H9 (cell line): ENCODE data around the gene BEGAIN. TPM values are rescaled to one million over a fixed set of nuclear protein-coding genes. Genes with fewer than 3 reads are reported as not detected.
"Not testable (repeated sequence)": the region's sequence is repeated elsewhere in the genome, so short reads cannot be mapped to it uniquely, and the experiment has no call there.

Experiments
- DNase-seq: peaks from one replicate; pipeline ENCODE4 v3.0.0-alpha.2; 2017
- H2AFZ ChIP-seq: one replicate; pipeline ENCODE4 v1.6.1; 2013; ENCODE audit warnings: mild to moderate bottlenecking, low read length, control low read depth, moderate library complexity
- H2AK5ac ChIP-seq: 2 replicates; pipeline ENCODE4 v1.6.1; 2013; ENCODE audit warnings: low read length, control low read depth, mixed read lengths; ENCODE audit not compliant: insufficient read length
- H2BK120ac ChIP-seq: one replicate; pipeline ENCODE4 v1.6.1; 2013; ENCODE audit warnings: low read depth, mild to moderate bottlenecking, low read length, control low read depth, inconsistent platforms; ENCODE audit not compliant: poor library complexity, severe bottlenecking
- H2BK12ac ChIP-seq: 2 replicates; pipeline ENCODE4 v1.6.1; 2013; ENCODE audit warnings: low read length, control low read depth, mixed read lengths, low read depth; ENCODE audit not compliant: insufficient read length
- H2BK15ac ChIP-seq: 2 replicates; pipeline ENCODE4 v1.6.1; 2013; ENCODE audit warnings: low read depth, low read length, control low read depth
- H2BK20ac ChIP-seq: one replicate; pipeline ENCODE4 v1.6.1; 2013; ENCODE audit warnings: low read depth, mild to moderate bottlenecking, low read length, control low read depth, inconsistent platforms; ENCODE audit not compliant: poor library complexity, severe bottlenecking
- H2BK5ac ChIP-seq: 2 replicates; pipeline ENCODE4 v1.6.1; 2013; ENCODE audit warnings: low read length, control low read depth, mixed read lengths; ENCODE audit not compliant: insufficient read length
- H3K14ac ChIP-seq: 2 replicates; pipeline ENCODE4 v1.6.1; 2013; ENCODE audit warnings: low read length, control low read depth; ENCODE audit not compliant: insufficient read depth
- H3K18ac ChIP-seq: 2 replicates; pipeline ENCODE4 v1.6.1; 2013; ENCODE audit warnings: low read depth, mild to moderate bottlenecking, mixed read lengths, low read length, control low read depth; ENCODE audit not compliant: insufficient read length
- H3K23ac ChIP-seq: 2 replicates; pipeline ENCODE4 v1.6.1; 2013; ENCODE audit warnings: low read length, control low read depth, mixed read lengths, low read depth; ENCODE audit not compliant: insufficient read length
- H3K23me2 ChIP-seq: 2 replicates; pipeline ENCODE4 v1.6.1; 2013; ENCODE audit warnings: low read depth, mild to moderate bottlenecking, mixed read lengths, low read length, control low read depth; ENCODE audit not compliant: insufficient read length, poor library complexity, severe bottlenecking
- H3K27ac ChIP-seq: 2 replicates; pipeline ENCODE4 v1.5.1; 2013; ENCODE audit warnings: low read length, control low read depth, mixed read lengths, low read depth; ENCODE audit not compliant: insufficient read length
- H3K27me3 ChIP-seq: 2 replicates; pipeline ENCODE4 v1.6.1; 2013; ENCODE audit warnings: low read length, control low read depth, inconsistent platforms; ENCODE audit not compliant: insufficient read depth
- H3K4ac ChIP-seq: 2 replicates; pipeline ENCODE4 v1.6.1; 2013; ENCODE audit warnings: low read depth, mild to moderate bottlenecking, control low read depth, inconsistent platforms, low read length, moderate library complexity
- H3K4me1 ChIP-seq: 2 replicates; pipeline ENCODE4 v1.6.1; 2013; ENCODE audit warnings: low read length, control low read depth, inconsistent platforms; ENCODE audit not compliant: insufficient read depth
- H3K4me2 ChIP-seq: 2 replicates; pipeline ENCODE4 v1.6.1; 2013; ENCODE audit warnings: low read length, control low read depth, mixed read lengths; ENCODE audit not compliant: insufficient read length, insufficient read depth
- H3K56ac ChIP-seq: 2 replicates; pipeline ENCODE4 v1.6.1; 2013; ENCODE audit warnings: low read depth, mild to moderate bottlenecking, mixed read lengths, low read length, control low read depth; ENCODE audit not compliant: insufficient read length
- H3K79me1 ChIP-seq: 2 replicates; pipeline ENCODE4 v1.6.1; 2013; ENCODE audit warnings: low read depth, mild to moderate bottlenecking, moderate library complexity, low read length, control low read depth, inconsistent platforms; ENCODE audit not compliant: insufficient read depth, poor library complexity, severe bottlenecking
- H3K79me2 ChIP-seq: 2 replicates; pipeline ENCODE4 v1.6.1; 2013; ENCODE audit warnings: low read length, control low read depth, inconsistent platforms; ENCODE audit not compliant: insufficient read depth
- H3K9ac ChIP-seq: 2 replicates; pipeline ENCODE4 v1.6.1; 2013; ENCODE audit warnings: low read length, control low read depth, mixed read lengths; ENCODE audit not compliant: insufficient read length; ENCODE audit errors: extremely low read depth
- H3K9me3 ChIP-seq: one replicate; pipeline ENCODE4 v1.6.1; 2013; ENCODE audit warnings: low read depth, low read length, inconsistent platforms; ENCODE audit not compliant: control insufficient read depth
- H3T11ph ChIP-seq: one replicate; pipeline ENCODE4 v1.6.1; 2013; ENCODE audit warnings: mild to moderate bottlenecking, low read length, control low read depth, inconsistent platforms
- H4K20me1 ChIP-seq: one replicate; pipeline ENCODE4 v1.6.1; 2013; ENCODE audit not compliant: control insufficient read depth, insufficient read length, insufficient read depth
- H4K5ac ChIP-seq: 2 replicates; pipeline ENCODE4 v1.6.1; 2013; ENCODE audit warnings: low read depth, mild to moderate bottlenecking, mixed read lengths, low read length, control low read depth; ENCODE audit not compliant: insufficient read length
- H4K8ac ChIP-seq: replicated peaks from 2 replicates; pipeline ENCODE4 v1.6.1; 2013; ENCODE audit warnings: low read length, control low read depth, mixed read lengths, low read depth; ENCODE audit not compliant: insufficient read length
- H4K91ac ChIP-seq: 2 replicates; pipeline ENCODE4 v1.6.1; 2013; ENCODE audit warnings: low read depth, mild to moderate bottlenecking, moderate library complexity, mixed read lengths, low read length, control low read depth; ENCODE audit not compliant: insufficient read length
- H3K27ac Mint-ChIP-seq, 3 experiments: 2 replicates in 2 of 3; 3 replicates in 1 of 3; pipeline ENCODE4 v1.8.0; 2020 to 2021; ENCODE audit warnings: mixed read lengths in 3 of 3, mild to moderate bottlenecking in 1 of 3, moderate library complexity in 1 of 3
- H3K27me3 Mint-ChIP-seq: 2 replicates; pipeline ENCODE4 v1.8.0; 2021; ENCODE audit warnings: low read depth, mild to moderate bottlenecking, moderate library complexity, mixed read lengths
- H3K36me3 Mint-ChIP-seq, 3 experiments: 2 replicates in 2 of 3; 3 replicates in 1 of 3; pipeline ENCODE4 v1.8.0; 2020 to 2021; ENCODE audit warnings: low read depth in 3 of 3, mixed read lengths in 3 of 3; ENCODE audit not compliant: insufficient read depth in 1 of 3
- H3K4me1 Mint-ChIP-seq, 2 experiments: 2 replicates each; pipeline ENCODE4 v1.8.0; 2020; ENCODE audit warnings: mixed read lengths in 2 of 2
- H3K4me3 Mint-ChIP-seq, 2 experiments: 2 replicates in 1 of 2; 3 replicates in 1 of 2; pipeline ENCODE4 v1.8.0; 2020 to 2021; ENCODE audit warnings: mild to moderate bottlenecking in 2 of 2, mixed read lengths in 2 of 2, moderate library complexity in 1 of 2
- H3K9me3 Mint-ChIP-seq, 2 experiments: 2 replicates in 1 of 2; 3 replicates in 1 of 2; pipeline ENCODE4 v1.8.0; 2020; ENCODE audit warnings: mild to moderate bottlenecking in 2 of 2, mixed read lengths in 2 of 2, moderate library complexity in 1 of 2
- CTCF ChIP-seq: fragments of 200-600 bp; sonication (generic); conservative IDR thresholded peaks from 3 replicates; pipeline ENCODE4 v1.8.0; 2021; ENCODE audit warnings: antibody characterized with exemption, mild to moderate bottlenecking
- WGBS: extraction: QIAGEN DNeasy Blood & Tissue Kit; methylation state at CpG from one replicate; pipeline ENCODE4 v1.1.7; 2013; ENCODE audit warnings: missing lambda C conversion rate, low lambda C conversion rate, mixed read lengths; ENCODE audit not compliant: insufficient read length; ENCODE audit errors: extremely low coverage; 5-methylcytosine and 5-hydroxymethylcytosine counted together
- total RNA-seq: library from RNA; stranded (reverse); gene quantifications from 2 replicates; pipeline ENCODE4 v1.2.1, GENCODE V29; 2021

Gene BEGAIN
- total RNA-seq, 1 experiment from 2014 or later: 2.6 TPM

DNA sequence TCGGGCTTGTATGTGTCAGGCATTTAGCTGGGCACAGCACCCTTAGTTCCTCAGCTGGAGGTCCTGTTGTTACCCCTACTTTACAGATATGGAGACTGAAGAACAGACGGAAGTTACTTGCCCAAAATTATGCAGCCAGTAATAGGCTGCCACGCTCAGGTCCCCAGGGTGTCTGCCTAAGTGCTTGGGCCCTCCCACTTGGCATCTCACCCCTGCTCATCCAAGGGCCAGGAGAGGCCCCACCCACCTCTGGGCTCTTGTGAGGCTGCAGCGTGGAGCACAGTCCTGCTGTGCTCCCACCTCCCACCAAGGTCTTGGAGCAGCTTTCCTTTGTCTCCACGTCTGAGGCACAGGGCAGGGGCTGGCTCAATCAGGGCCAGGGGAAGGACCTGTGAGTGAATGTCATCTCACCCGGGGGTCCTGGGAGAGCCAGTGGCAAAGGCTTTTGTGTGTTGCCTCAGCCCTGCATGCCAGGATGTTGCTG is 64.6 kb downstream of the BEGAIN start:
- Histone ChIP-seq H3K79me1 (no peaks in the 10 kb centered on the region), H4K5ac (no peak overlapping the region), H2BK120ac (no peak overlapping the region), H3K27ac (no peak overlapping the region), H3K9ac (no peak overlapping the region), H3K27me3 (no peaks in the 10 kb centered on the region), H2BK20ac (no peak overlapping the region), H2BK15ac (no peak overlapping the region), H3K4me2 (no peak overlapping the region), H3K14ac (no peak overlapping the region; the same call in 1 of the 2 replicates), H2AFZ (no peak overlapping the region), H4K20me1 (peaks cover 3% of the 10 kb centered on the region), H3K4me1 (no peaks in the 10 kb centered on the region), H3K4ac (no peak overlapping the region), H2AK5ac (no peak overlapping the region), H3K79me2 (no peaks in the 10 kb centered on the region), H2BK12ac (no peak overlapping the region), H3K9me3 (no peaks in the 10 kb centered on the region), H3K18ac (no peak overlapping the region), H3T11ph (no peak overlapping the region), H2BK5ac (no peak overlapping the region), H3K23ac (no peak overlapping the region), H4K8ac (no peak overlapping the region), H3K56ac (no peak overlapping the region), H4K91ac (no peak overlapping the region), H3K23me2 (no peaks in the 10 kb centered on the region)
- H3K4me3 Mint-ChIP-seq: no peak overlapping the region
- no peaks in the 10 kb centered on the region for H3K9me3 Mint-ChIP-seq
- no peaks in the 10 kb centered on the region for H3K36me3 Mint-ChIP-seq
- no peaks in the 10 kb centered on the region for H3K27me3 Mint-ChIP-seq
- no peak for TF ChIP-seq CTCF
- WGBS: no CpG with 5 or more reads among the region's 6 CpGs
- H3K4me1 Mint-ChIP-seq: peaks cover 8 to 9% of the 10 kb centered on the region in 2 experiments; a peak in 3 of 4 replicates
- no peak overlapping the region for H3K27ac Mint-ChIP-seq
- no peak for DNase-seq

DNA sequence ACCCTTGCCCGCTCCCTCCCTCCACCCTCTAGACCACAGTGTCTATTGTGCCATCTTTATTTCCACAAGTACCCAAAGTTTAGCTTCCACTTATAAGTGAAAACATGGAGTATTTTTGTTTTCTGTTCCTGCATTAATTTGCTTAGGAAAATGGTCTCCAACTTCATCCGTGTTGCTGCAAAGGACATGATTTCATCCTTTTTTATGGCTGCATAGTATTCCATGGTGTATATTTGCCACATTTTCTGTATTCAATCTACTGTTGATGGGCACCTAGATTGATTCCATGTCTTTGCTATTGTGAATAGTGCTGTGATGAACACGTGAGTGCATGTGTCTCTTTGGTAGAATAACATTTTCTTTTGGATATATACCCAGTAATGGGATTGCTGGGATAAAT is 81.2 kb downstream of the BEGAIN start:
- not testable (repeated sequence) for H3T11ph ChIP-seq, H2BK20ac ChIP-seq, H3K9me3 ChIP-seq, DNase-seq, H3K23me2 ChIP-seq, H3K79me1 ChIP-seq, H2BK5ac ChIP-seq, H3K14ac ChIP-seq, H4K5ac ChIP-seq, H3K18ac ChIP-seq, H2AK5ac ChIP-seq, H2BK15ac ChIP-seq, H3K79me2 ChIP-seq, H2BK120ac ChIP-seq, H2AFZ ChIP-seq, H4K8ac ChIP-seq, H3K27ac Mint-ChIP-seq, H3K27me3 ChIP-seq, H3K4me3 Mint-ChIP-seq, H4K20me1 ChIP-seq, H3K4me2 ChIP-seq, H3K23ac ChIP-seq, H2BK12ac ChIP-seq, H3K4ac ChIP-seq, H3K9ac ChIP-seq, H3K27me3 Mint-ChIP-seq, H4K91ac ChIP-seq, H3K27ac ChIP-seq, H3K4me1 ChIP-seq, H3K56ac ChIP-seq
- Mint-ChIP-seq H3K9me3 (peaks cover 9 to 18% of the 10 kb centered on the region in 2 experiments; a peak in 4 of 5 replicates), H3K4me1 (peaks cover 3 to 13% of the 10 kb centered on the region in 2 experiments; a peak in 3 of 4 replicates), H3K36me3 (peaks cover 5 to 15% (median 7%) of the 10 kb centered on the region in 3 experiments; a peak in 6 of 7 replicates)
- no CpG with 5 or more reads among the region's 3 CpGs for WGBS
